HepG2 (cell line): ENCODE data around the gene FNIP2. TPM values are rescaled to one million over a fixed set of nuclear protein-coding genes. Genes with fewer than 3 reads are reported as not detected.

Experiments used
- ATF7-NPFF ChIP-seq: sonication (generic); formaldehyde crosslinking; IDR thresholded peaks from 2 replicates; pipeline ENCODE4 v1.8.1; 2023; ENCODE audit warnings: mild to moderate bottlenecking, low read depth, missing genetic modification reagents, moderate library complexity
- CBX1 ChIP-seq: IDR thresholded peaks from one replicate; pipeline ENCODE4 v1.6.1; 2016; ENCODE audit warnings: antibody characterized with exemption, low read depth
- CBX5 ChIP-seq: sonication (generic); formaldehyde crosslinking; IDR thresholded peaks from 2 replicates; pipeline ENCODE4 v1.4.0; 2020; ENCODE audit warnings: missing genetic modification reagents, borderline replicate concordance
- GLI4 ChIP-seq: sonication (generic); formaldehyde crosslinking; IDR thresholded peaks from 2 replicates; pipeline ENCODE4 v1.5.1; 2020; ENCODE audit warnings: missing genetic modification reagents, mild to moderate bottlenecking, moderate library complexity, borderline replicate concordance
- HINFP ChIP-seq: sonication (generic); formaldehyde crosslinking; IDR thresholded peaks from 2 replicates; pipeline ENCODE4 v1.4.0; 2020; ENCODE audit warnings: low read depth, mild to moderate bottlenecking, missing genetic modification reagents
- HOXD1 ChIP-seq: sonication (generic); formaldehyde crosslinking; IDR thresholded peaks from 2 replicates; pipeline ENCODE4 v1.5.0; 2020; ENCODE audit warnings: missing genetic modification reagents
- KDM6A ChIP-seq: IDR thresholded peaks from 2 replicates; pipeline ENCODE4 v1.6.1; 2016; ENCODE audit warnings: low read depth
- KLF12 ChIP-seq: sonication (generic); formaldehyde crosslinking; IDR thresholded peaks from 2 replicates; pipeline ENCODE4 v1.4.0; 2020; ENCODE audit warnings: missing genetic modification reagents, borderline replicate concordance
- MED8 ChIP-seq: sonication (generic); formaldehyde crosslinking; IDR thresholded peaks from 2 replicates; pipeline ENCODE4 v1.8.1; 2023; ENCODE audit warnings: mild to moderate bottlenecking, missing genetic modification reagents; ENCODE audit not compliant: insufficient replicate concordance
- PRDM15 ChIP-seq: sonication (generic); formaldehyde crosslinking; IDR thresholded peaks from 2 replicates; pipeline ENCODE4 v1.4.0; 2020; ENCODE audit warnings: missing genetic modification reagents
- SKIL ChIP-seq: sonication (generic); formaldehyde crosslinking; IDR thresholded peaks from 2 replicates; pipeline ENCODE4 v1.8.0; 2022; ENCODE audit warnings: missing genetic modification reagents, mild to moderate bottlenecking, moderate library complexity, borderline replicate concordance
- SYNCRIP ChIP-seq: fragments of 200-400 bp; formaldehyde crosslinking; IDR thresholded peaks from 2 replicates; pipeline ENCODE4 v1.6.1; 2018; ENCODE audit warnings: mild to moderate bottlenecking, low read depth, low read length; ENCODE audit not compliant: insufficient read depth
- TCF12 ChIP-seq, 2 experiments: fragments of 450-650 bp in 1 of 2; sonication (generic) in 1 of 2; formaldehyde crosslinking in 1 of 2; IDR thresholded peaks; 2 replicates each; pipeline versions ENCODE4 v1.6.1 to v1.8.0; 2017 to 2022; ENCODE audit warnings: antibody characterized with exemption in 1 of 2, mild to moderate bottlenecking in 1 of 2, missing genetic modification reagents in 1 of 2, moderate library complexity in 1 of 2
- TEAD3 ChIP-seq: optimal IDR thresholded peaks from 2 replicates; pipeline ENCODE3; 2016; ENCODE audit warnings: borderline replicate concordance
- TRAFD1 ChIP-seq: sonication (generic); formaldehyde crosslinking; IDR thresholded peaks from 2 replicates; pipeline ENCODE4 v1.5.1; 2020; ENCODE audit warnings: missing genetic modification reagents, mild to moderate bottlenecking, borderline replicate concordance
- ZNF234 ChIP-seq: sonication (generic); formaldehyde crosslinking; conservative IDR thresholded peaks from 2 replicates; pipeline ENCODE4 v1.5.1; 2020; ENCODE audit warnings: mild to moderate bottlenecking, missing genetic modification reagents
- ZNF337 ChIP-seq: sonication (generic); formaldehyde crosslinking; IDR thresholded peaks from 2 replicates; pipeline ENCODE4 v1.5.1; 2020; ENCODE audit warnings: missing genetic modification reagents, low read depth, mild to moderate bottlenecking, borderline replicate concordance
- ZNF432 ChIP-seq: sonication (generic); formaldehyde crosslinking; IDR thresholded peaks from 2 replicates; pipeline ENCODE4 v1.5.0; 2020; ENCODE audit warnings: missing genetic modification reagents, mild to moderate bottlenecking, borderline replicate concordance
- ZNF558 ChIP-seq: sonication (generic); formaldehyde crosslinking; IDR thresholded peaks from 2 replicates; pipeline ENCODE4 v1.9.0; 2022; ENCODE audit warnings: mild to moderate bottlenecking, missing genetic modification reagents, borderline replicate concordance
- ZSCAN25 ChIP-seq: sonication (generic); formaldehyde crosslinking; IDR thresholded peaks from 2 replicates; pipeline ENCODE4 v1.8.0; 2022; ENCODE audit warnings: mild to moderate bottlenecking, missing genetic modification reagents
- polyA plus RNA-seq, 8 experiments: library from polyadenylated mRNA; depleted of rRNA in 3 of 8; stranded (reverse) in 7 of 8; unstranded in 1 of 8; fragments of >200 nt; fragmentation: Illumina TruSeq in 4 of 8; extraction: Trizol in 4 of 8; gene quantifications; 2 replicates each; pipeline versions ENCODE4 v1.2.1 to v1.2.3, GENCODE V29; 2011 to 2016; ENCODE audit warnings: low read depth in 4 of 8, missing spikeins in 1 of 8, mixed read lengths in 1 of 8; ENCODE audit not compliant: insufficient read depth in 1 of 8
- total RNA-seq, 5 experiments: library from RNA; depleted of rRNA; stranded (reverse); fragments of >200 nt; fragmentation: Illumina TruSeq; extraction: Trizol; gene quantifications; 2 replicates each; pipeline ENCODE4 v1.2.3, GENCODE V29; 2016; ENCODE audit warnings: low read depth in 1 of 5

FNIP2 gene
- total and polyA plus RNA-seq, 2 of the 13 experiments (the other 11 are each of a cell fraction or from before 2014, with no cell fraction given) = 15.5 to 21.0 TPM

GRCh38 chr4:158768555-158769174, at the start of gene FNIP2 (continued):
- TF ChIP-seq KDM6A (CRISPR knock-in tag) (no peak), TEAD3 (CRISPR knock-in tag) (peak; percentile 44), TCF12 (IDR thresholded peaks at IDR 0.05) (no peak), TCF12 (CRISPR knock-in tag; IDR thresholded peaks at IDR 0.05) (no peak), CBX1 (no peak), ZSCAN25 (CRISPR knock-in tag) (no peak), ZNF337 (no peak), PRDM15 (no peak), HINFP (no peak; the same call in 1 of the 2 replicates), SYNCRIP (no peak), ZNF558 (CRISPR knock-in tag) (no peak), TRAFD1 (CRISPR knock-in tag) (no peak), SKIL (CRISPR knock-in tag) (no peak), ZNF432 (CRISPR knock-in tag) (no peak), MED8 (CRISPR knock-in tag) (peak; percentile 6), CBX5 (CRISPR knock-in tag) (no peak), ZNF234 (no peak), KLF12 (peak; percentile 61; the same call in 1 of the 2 replicates), HOXD1 (CRISPR knock-in tag) (no peak), GLI4 (CRISPR knock-in tag) (no peak), ATF7-NPFF (CRISPR knock-in tag) (peak; percentile 47; the same call in 1 of the 2 replicates)
